ENCODE data around the gene CAMK1G.

GRCh38 chr1:209594440-209594839 lies 10.9 kb downstream of the CAMK1G start:
- TF ChIP-seq EZH2 (IDR thresholded peaks at IDR 0.05; ENCODE audit: borderline replicate concordance, low read depth, low read length, poor library complexity, severe bottlenecking) (no peak), CTCF (conservative IDR thresholded peaks at IDR 0.05; ENCODE audit: low read depth, low read length) (no peak)

All from A673 (cell line).